GM12878 (cell line): ENCODE measurements around the gene CBFA2T3. TPM values are rescaled to one million over a fixed set of nuclear protein-coding genes. Genes with fewer than 3 reads are reported as not detected.

Source experiments
- ATAC-seq: fragments of 200-7000 bp; cut with Tn5 transposase; 3 replicates; pipeline ENCODE4 v1.9.1; 2020; ENCODE audit warnings: mild to moderate bottlenecking, moderate library complexity
- BruUV-seq: library from RNA; stranded (reverse); fragments of 400-500 nt; replicated peaks from 2 replicates; lab custom pipeline; 2021; lab: Mats Ljungman, UMichigan
- CTCF ChIA-PET: fragments of 300-600 bp; sonication (Branson Sonifier 250); formaldehyde crosslinking; extraction: SDS; loops from one replicate; lab custom pipeline; 2021; ENCODE audit warnings: inconsistent platforms; lab: Yijun Ruan, JAX
- POLR2A ChIA-PET: fragments of 350-600 bp; formaldehyde crosslinking; extraction: SDS; loops from one replicate; lab custom pipeline; 2021; ENCODE audit warnings: inconsistent platforms; lab: Charles Lee
- RAD21 ChIA-PET: fragments of 300-600 bp; sonication (Branson Sonifier 250); formaldehyde crosslinking; loops from one replicate; lab custom pipeline; 2023; ENCODE audit warnings: antibody characterized with exemption; ENCODE audit not compliant: unreplicated experiment; lab: Charles Lee
- SMC1A ChIA-PET: fragments of 300-600 bp; sonication (Branson Sonifier 250); formaldehyde crosslinking; loops from one replicate; lab custom pipeline; 2023; ENCODE audit not compliant: unreplicated experiment, uncharacterized antibody; lab: Charles Lee
- DNase-seq: peaks from one replicate; pipeline ENCODE4 v3.0.0-alpha.2; 2011; ENCODE audit warnings: low read depth, low spot score
- FAIRE-seq: peaks from 3 replicates; lab custom pipeline; 2011; peaks lifted over from hg19 to GRCh38; lab: Jason Lieb, UNC
- H2AFZ ChIP-seq: 2 replicates; pipeline ENCODE4 v1.6.0; 2011; ENCODE audit warnings: low read depth, low read length, control low read depth; ENCODE audit not compliant: control insufficient read depth
- H3K27ac ChIP-seq: 2 replicates; pipeline ENCODE4 v1.5.1; 2011; ENCODE audit warnings: control low read depth; ENCODE audit not compliant: control insufficient read depth, insufficient read depth
- H3K27me3 ChIP-seq, 2 experiments: replicated peaks in 1 of 2; 2 replicates each; pipeline versions ENCODE4 v1.6.0 to v1.6.1; 2011; ENCODE audit warnings: low read length in 1 of 2; ENCODE audit not compliant: control insufficient read depth in 2 of 2, insufficient read depth in 2 of 2
- H3K36me3 ChIP-seq, 2 experiments: 2 replicates each; pipeline ENCODE4 v1.5.1; 2011; ENCODE audit warnings: low read length in 1 of 2; ENCODE audit not compliant: control insufficient read depth in 2 of 2, insufficient read depth in 2 of 2
- H3K4me1 ChIP-seq: 2 replicates; pipeline ENCODE4 v1.6.1; 2011; ENCODE audit warnings: mild to moderate bottlenecking, low read length, moderate library complexity, mixed read lengths; ENCODE audit not compliant: control insufficient read depth, insufficient read depth
- H3K4me2 ChIP-seq: 2 replicates; pipeline ENCODE4 v1.6.0; 2011; ENCODE audit warnings: control low read depth; ENCODE audit not compliant: control insufficient read depth, insufficient read depth
- H3K4me3 ChIP-seq: fragments of 200-600 bp; sonication (generic); 2 replicates; pipeline ENCODE4 v1.5.1; 2016
- H3K79me2 ChIP-seq: 2 replicates; pipeline ENCODE4 v1.6.0; 2011; ENCODE audit warnings: low read length; ENCODE audit not compliant: control insufficient read depth, insufficient read depth
- H3K9ac ChIP-seq: 2 replicates; pipeline ENCODE4 v1.8.0; 2011; ENCODE audit warnings: low read length, control low read depth, mixed read lengths; ENCODE audit not compliant: control insufficient read depth, insufficient read depth
- H3K9me3 ChIP-seq: replicated peaks from 3 replicates; pipeline ENCODE4 v1.5.1; 2011; ENCODE audit warnings: mild to moderate bottlenecking, low read length; ENCODE audit not compliant: control insufficient read depth, insufficient read depth
- H4K20me1 ChIP-seq: 2 replicates; pipeline ENCODE4 v1.6.0; 2011; ENCODE audit not compliant: control insufficient read depth, insufficient read depth
- HCFC1 ChIP-seq: fragments of 150-350 bp; IDR thresholded peaks from 2 replicates; pipeline ENCODE4 v1.6.1; 2014; ENCODE audit warnings: low read length
- NR2F1 ChIP-seq: fragments of 450-650 bp; conservative IDR thresholded peaks from 2 replicates; pipeline ENCODE4 v1.6.1; 2017; ENCODE audit warnings: mild to moderate bottlenecking
- PAX5 ChIP-seq: IDR thresholded peaks from 2 replicates; pipeline ENCODE4 v1.6.1; 2011; ENCODE audit warnings: low read depth, low read length, borderline replicate concordance
- PKNOX1 ChIP-seq: fragments of 450-650 bp; IDR thresholded peaks from 2 replicates; pipeline ENCODE4 v1.6.1; 2016; ENCODE audit warnings: mild to moderate bottlenecking
- TCF3 ChIP-seq: IDR thresholded peaks from 2 replicates; pipeline ENCODE4 v1.6.1; 2012; ENCODE audit warnings: low read depth, mild to moderate bottlenecking, low read length, borderline replicate concordance; ENCODE audit not compliant: insufficient read depth
- USF1 ChIP-seq: IDR thresholded peaks from 2 replicates; pipeline ENCODE4 v1.6.1; 2011; ENCODE audit warnings: borderline replicate concordance, low read depth, mild to moderate bottlenecking, moderate library complexity, mixed read lengths, low read length; ENCODE audit not compliant: insufficient read depth; ENCODE audit errors: extremely low read length
- WGBS: methylation state at CpG from one replicate; pipeline ENCODE4 v1.1.6; 2016; ENCODE audit warnings: low lambda C conversion rate; ENCODE audit not compliant: insufficient replicate concordance, insufficient coverage; ENCODE audit errors: missing lambda C conversion rate; 5-methylcytosine and 5-hydroxymethylcytosine counted together
- in situ Hi-C: fragments of 300-500 bp; cut with MboI; formaldehyde crosslinking; loops from 9 replicates; pipeline ENCODE4 v1.14.3; 2018; ENCODE audit warnings: mixed read lengths
- intact Hi-C: fragments of 100-400 bp; cut with micrococcal nuclease; formaldehyde crosslinking; loops from one replicate; pipeline ENCODE4 v1.14.2; 2022; ENCODE audit not compliant: unreplicated experiment
- polyA plus RNA-seq, 11 experiments: library from polyadenylated mRNA; depleted of rRNA in 4 of 11; unstranded in 6 of 11; stranded (reverse) in 5 of 11; fragments of >200 nt; fragmentation: Nextera tagmentation in 4 of 11; fragmentation: Illumina TruSeq in 1 of 11; extraction: Ambion mirVana in 4 of 11; extraction: Trizol in 1 of 11; gene quantifications; 1 replicate in 1 of 11; 2 replicates in 10 of 11; pipeline versions ENCODE4 v1.2.1 to v1.2.3, GENCODE V29; 2011 to 2016; ENCODE audit warnings: inconsistent platforms in 2 of 11, missing spikeins in 2 of 11, low read depth in 1 of 11
- total RNA-seq, 4 experiments: library from RNA; depleted of rRNA in 3 of 4; stranded (reverse); fragments of >200 nt in 3 of 4; fragmentation: Illumina TruSeq in 1 of 4; extraction: Trizol in 1 of 4; gene quantifications; 2 replicates each; pipeline versions ENCODE4 v1.2.1 to v1.2.3, GENCODE V29; 2013 to 2021

Gene CBFA2T3
- total and polyA plus RNA-seq, 10 of the 15 experiments (the other 5 are each of a cell fraction or from before 2014, with no cell fraction given), result 0.69 to 42.6 (median 4.5) TPM

- peak; percentile 44 for ATAC-seq
- no TSS peak for BruUV-seq
- no peak overlapping the region for H3K9ac ChIP-seq
- 0 out of 2 replicates have a peak, but pooled peaks have one; percentile 15 for TF ChIP-seq TCF3
- TF ChIP-seq HCFC1, result no peak
- no peak for TF ChIP-seq PAX5
- TF ChIP-seq USF1, result no peak
- TF ChIP-seq PKNOX1, result no peak
- TF ChIP-seq NR2F1, result 0 out of 2 replicates have a peak, but pooled peaks have one; percentile 12
- TF ChIP-seq, all 136 proteins: peak for 2
- SMC1A ChIA-PET, result no interaction called here
- no peak for FAIRE-seq
- Histone ChIP-seq H3K27me3 (no peaks in the 10 kb centered on the region), H3K27ac (no peak overlapping the region), H3K9me3 (peaks cover 7% of the 10 kb centered on the region), H3K4me3 (no peak overlapping the region), H3K79me2 (no peaks in the 10 kb centered on the region), H3K4me2 (no peak overlapping the region), H3K36me3 (no peaks in the 10 kb centered on the region), H3K4me1 (peaks cover 7% of the 10 kb centered on the region), H2AFZ (no peak overlapping the region; the same call in none of the 2 replicates), H4K20me1 (no peaks in the 10 kb centered on the region)
- no peak for DNase-seq
- in situ Hi-C loops (no loop called here), intact Hi-C loops (no loop called here)
- 41% methylated on average over 36 of the region's 36 CpGs for WGBS
- CTCF ChIA-PET, result no interaction called here
- POLR2A ChIA-PET, result no interaction called here
- RAD21 ChIA-PET, result no interaction called here
Observed at GRCh38 chr16:88992351-88993165, 15.6 kb upstream of the CBFA2T3 start.
